MV-4-11 (cell line): ENCODE data around the gene ZNF687.

Experiments
- DNase-seq: peaks from one replicate; lab custom pipeline; 2025; lab: John Stamatoyannopoulos, UW

The ZNF687 gene

DNA sequence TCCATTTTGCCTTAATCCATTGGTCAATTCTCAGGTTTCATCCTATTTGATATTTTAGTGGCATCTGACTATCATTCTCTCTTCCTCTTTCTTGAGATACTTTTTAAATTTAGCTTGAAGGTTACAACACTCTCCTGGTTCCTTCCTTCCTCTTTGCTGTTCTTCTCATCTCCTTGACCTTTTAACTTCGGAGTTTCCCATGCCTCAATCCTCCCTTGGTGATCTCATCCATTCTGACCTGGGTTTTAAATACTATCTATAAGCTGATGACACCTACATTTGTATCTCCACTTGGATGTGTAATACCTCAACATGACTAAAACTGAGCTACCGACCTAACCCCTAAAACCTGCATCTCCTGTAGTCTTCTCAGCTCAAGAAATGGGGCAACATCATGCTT is 4.8 kb upstream of the ZNF687 start:
- peak; percentile 96 for DNase-seq

DNA sequence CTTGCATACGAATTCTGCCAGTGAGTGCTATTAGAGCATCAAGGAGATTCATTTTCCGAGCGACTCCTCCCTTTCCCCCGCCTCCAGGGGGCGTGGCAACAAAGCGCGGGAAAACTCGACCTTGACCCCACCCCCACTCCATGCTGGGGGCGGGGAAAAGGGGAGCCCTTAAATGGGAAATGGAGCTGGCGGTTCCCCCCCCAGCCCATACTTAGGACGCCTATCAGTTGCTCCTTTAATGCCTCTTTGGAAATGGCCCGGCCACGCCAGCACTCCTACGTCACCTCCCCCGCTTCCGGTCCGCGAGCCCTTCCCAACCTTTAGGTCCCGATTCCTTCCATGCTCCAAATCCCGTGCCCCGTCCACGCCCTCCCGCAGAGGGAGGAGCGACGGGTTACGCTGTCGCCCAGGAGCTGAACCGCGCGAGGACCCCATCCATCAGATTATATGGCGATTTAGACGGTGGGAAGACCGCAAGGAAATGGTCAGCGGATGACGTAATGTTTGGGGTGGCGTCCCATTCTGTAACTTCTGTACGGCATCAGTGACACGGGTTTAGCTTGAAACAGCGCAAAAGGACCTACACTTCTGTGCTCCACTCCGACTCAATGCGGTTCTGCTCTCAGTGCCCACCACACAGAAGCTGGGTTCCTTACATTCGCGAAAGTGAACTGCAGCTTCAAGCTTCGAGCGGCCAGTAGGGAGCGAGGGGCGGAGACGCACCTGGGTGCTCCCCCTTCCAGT is 702 bp upstream of the ZNF687 start:
- DNase-seq: peak; percentile 98

DNA sequence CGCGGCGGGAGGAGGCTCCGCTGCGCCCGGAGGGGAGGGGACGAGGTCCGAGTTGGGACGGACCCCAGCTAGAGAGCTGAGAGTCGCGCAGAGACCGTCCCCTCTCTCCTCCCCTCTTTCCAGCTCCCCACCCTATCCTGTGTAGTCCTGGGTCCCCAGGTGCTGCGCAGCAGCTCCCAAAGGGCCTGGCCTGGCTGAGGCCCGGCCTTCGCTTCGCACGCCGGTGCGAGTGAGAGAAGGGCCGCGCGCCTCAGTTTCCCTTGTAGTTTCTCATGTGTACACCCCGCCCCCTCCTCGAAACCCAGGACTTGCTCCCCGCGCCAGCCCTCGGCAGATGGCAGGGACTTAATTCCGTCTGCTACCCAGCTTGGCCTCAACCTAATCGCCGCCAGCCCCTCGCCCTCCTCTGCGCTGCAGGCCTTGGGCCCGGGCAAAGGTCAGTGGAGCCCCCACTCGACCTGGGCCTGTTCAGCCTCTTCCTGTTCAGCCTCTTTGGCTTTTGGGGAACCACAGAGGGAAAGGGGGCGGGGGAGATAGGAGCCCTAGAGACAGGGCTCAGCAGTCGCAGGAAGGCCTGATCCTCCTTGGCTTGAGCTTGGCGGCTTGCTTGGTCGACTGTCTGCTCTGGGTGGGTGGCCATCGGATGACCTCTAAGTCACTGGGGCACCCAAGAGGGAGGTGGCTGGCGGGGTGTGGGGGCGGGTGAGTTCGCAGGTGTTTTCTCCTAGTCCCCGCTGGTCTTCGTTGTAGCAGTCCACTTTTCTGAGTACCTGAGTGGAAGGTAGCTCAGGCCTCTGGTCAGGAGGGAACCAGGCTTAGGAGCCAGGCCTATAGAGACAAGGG is 1.0 kb downstream of the ZNF687 start:
- peak; percentile 36 for DNase-seq

DNA sequence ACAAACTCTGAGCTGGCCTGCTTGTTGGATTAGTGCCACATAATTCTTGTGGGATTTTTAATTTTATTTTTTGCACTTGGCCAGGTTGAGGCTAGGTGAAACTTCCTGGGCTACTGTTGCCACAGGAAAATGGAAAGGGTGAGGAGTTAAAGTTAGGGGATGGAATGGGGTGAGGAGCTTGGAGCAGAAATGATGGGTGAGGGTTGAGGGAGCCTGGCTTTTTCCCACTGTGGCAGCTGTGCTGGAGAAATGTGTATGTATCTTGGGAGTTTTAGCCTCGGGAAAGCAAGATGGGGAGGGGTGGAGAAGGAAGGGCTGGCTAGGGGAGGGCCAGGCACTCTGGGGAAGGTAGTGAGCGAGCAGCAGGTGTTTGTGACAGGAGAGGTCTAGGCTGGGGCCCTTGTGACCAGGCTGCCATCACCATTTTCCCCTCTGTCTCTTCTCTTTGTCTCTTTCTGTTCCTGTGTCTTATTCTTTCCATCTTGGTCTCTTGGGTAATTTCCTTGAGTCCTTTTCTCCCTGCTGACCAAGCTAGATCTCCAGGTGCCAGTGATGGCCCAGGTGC is 2.0 kb downstream of the ZNF687 start:
- no peak for DNase-seq

DNA sequence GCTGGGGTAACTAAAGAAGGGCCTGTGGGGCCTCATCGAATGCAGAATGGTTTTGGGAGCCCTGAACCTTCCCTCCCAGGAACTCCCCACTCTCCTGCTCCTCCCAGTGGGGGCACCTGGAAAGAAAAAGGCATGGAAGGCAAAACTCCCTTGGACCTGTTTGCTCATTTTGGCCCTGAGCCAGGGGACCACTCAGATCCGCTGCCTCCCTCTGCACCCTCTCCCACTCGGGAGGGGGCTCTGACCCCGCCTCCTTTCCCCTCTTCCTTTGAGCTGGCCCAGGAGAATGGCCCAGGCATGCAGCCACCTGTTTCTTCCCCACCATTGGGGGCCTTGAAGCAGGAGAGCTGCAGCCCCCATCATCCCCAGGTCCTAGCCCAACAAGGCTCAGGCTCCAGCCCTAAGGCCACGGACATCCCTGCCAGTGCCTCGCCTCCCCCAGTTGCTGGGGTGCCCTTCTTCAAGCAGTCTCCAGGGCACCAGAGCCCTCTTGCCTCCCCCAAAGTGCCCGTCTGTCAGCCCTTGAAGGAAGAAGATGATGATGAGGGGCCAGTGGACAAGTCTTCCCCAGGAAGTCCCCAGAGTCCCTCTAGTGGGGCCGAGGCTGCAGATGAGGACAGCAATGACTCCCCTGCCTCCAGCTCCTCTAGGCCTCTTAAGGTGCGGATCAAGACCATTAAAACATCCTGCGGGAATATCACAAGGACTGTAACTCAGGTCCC is 4.7 kb downstream of the ZNF687 start:
- DNase-seq: no peak

DNA sequence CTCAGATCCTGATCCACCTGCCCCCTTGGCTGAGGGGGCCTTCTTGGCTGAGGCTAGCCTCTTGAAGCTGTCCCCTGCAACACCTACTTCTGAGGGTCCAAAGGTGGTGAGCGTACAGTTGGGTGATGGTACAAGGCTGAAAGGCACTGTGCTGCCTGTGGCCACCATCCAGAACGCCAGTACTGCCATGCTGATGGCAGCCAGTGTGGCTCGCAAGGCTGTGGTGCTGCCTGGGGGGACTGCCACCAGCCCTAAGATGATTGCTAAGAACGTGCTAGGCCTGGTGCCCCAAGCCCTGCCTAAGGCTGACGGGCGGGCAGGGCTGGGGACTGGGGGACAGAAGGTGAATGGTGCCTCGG is 5.2 kb downstream of the ZNF687 start:
- no peak for DNase-seq

DNA sequence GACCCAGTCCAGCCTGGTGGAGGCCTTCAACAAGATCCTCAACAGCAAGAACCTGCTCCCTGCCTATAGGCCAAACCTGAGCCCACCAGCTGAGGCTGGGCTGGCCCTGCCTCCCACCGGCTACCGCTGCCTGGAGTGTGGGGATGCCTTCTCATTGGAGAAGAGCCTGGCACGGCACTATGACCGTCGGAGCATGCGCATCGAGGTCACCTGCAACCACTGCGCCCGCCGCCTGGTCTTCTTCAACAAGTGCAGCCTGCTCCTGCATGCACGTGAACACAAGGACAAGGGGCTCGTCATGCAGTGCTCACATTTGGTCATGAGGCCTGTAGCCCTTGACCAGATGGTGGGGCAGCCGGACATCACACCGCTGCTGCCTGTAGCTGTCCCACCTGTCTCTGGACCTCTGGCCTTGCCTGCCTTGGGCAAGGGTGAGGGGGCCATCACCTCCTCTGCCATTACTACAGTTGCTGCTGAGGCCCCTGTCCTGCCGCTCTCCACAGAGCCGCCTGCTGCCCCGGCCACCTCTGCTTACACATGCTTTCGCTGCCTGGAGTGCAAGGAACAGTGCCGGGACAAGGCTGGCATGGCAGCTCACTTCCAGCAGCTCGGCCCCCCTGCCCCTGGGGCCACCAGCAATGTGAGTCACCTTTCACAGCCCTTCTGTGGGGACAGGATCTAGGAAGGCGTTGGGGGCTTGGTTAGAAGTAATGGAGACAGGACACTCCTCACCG is 5.8 kb downstream of the ZNF687 start:
- DNase-seq: no peak

DNA sequence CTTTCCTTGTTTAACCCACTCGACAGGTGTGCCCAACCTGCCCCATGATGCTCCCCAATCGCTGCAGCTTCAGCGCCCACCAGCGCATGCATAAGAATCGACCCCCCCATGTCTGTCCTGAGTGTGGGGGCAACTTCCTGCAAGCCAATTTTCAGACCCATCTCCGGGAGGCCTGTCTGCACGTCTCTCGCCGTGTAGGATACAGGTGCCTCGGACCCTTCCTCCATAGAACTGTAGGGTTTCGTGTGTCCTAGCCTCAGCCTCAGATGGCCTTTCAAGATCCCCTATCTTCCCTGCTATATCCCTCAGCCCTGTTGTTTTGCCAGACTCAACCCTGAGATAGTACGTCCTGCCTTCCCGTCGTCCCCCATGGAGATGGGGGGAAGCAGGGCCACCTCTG is 6.4 kb downstream of the ZNF687 start:
- DNase-seq: no peak

DNA sequence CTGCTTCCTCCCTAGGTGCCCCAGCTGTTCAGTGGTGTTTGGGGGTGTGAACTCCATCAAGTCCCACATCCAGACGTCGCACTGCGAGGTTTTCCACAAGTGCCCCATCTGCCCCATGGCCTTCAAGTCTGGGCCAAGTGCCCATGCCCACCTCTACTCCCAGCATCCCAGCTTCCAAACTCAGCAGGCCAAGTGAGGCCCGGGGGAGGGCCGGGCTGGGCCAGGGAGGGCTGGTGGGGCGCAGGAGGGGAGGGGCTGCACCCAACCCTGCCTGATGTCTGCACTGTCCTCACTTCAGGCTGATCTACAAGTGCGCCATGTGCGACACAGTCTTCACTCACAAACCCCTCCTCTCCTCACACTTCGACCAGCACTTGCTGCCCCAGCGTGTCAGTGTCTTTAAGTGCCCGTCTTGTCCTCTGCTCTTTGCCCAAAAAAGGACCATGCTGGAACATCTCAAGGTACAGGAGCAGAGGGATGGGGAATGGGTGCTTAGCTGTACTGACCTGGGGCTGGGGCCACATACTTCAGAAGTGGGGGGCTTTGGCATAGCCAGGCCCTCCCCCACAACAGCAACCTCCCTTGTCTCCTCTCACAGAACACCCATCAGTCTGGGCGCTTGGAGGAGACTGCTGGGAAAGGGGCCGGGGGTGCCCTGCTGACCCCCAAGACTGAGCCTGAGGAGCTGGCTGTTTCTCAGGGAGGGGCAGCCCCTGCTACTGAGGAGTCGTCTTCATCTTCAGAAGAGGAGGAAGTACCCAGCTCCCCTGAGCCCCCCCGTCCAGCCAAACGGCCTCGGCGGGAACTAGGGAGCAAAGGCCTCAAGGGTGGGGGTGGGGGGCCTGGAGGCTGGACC is 7.2 kb downstream of the ZNF687 start:
- DNase-seq: no peak

DNA sequence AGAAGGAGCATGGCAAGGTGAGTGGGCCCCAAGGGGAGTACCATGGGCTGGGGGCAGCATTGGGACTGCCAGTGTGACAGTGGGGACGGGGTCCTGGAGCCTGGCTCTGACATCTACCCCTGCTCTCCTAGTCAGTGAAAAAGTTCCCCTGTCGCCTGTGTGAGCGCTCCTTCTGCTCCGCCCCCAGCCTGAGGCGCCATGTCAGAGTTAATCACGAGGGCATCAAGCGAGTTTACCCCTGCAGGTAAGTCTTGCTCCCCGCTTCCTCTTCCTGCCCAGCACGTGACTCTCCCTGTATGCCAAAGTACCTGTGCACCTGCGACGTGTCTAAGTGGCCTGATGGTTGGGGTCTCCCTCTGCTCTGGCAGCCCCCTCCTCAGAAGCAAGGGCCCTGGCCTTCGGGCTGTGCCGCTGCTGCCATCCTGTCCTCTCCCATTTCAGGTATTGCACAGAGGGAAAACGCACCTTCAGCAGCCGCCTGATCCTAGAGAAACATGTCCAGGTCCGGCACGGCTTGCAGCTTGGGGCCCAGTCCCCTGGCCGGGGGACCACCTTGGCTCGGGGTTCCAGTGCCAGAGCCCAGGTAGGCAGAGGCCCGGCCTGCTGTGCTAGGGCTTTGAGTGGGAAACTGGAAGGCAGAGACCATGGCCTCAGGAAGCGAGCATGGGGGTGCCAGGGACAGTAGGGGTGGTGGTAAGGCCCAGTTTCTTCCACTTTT is 8.1 kb downstream of the ZNF687 start:
- no peak for DNase-seq

DNA sequence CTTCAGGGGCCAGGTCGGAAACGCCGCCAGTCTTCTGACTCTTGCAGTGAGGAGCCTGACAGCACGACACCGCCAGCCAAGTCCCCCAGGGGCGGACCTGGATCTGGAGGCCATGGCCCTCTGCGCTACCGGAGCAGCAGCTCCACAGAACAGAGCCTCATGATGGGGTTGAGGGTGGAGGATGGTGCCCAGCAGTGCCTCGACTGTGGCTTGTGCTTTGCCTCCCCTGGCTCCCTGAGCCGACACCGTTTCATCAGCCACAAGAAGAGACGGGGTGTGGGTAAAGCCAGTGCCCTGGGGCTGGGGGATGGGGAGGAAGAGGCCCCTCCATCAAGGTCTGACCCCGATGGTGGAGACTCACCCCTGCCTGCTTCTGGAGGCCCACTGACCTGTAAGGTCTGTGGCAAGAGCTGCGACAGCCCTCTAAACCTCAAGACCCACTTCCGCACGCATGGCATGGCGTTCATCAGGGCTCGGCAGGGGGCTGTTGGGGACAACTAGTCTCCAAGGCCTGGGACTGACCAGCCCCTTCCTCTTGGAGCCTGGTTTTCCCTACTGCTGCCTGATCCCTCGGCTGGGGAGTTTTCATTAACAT is 8.7 kb downstream of the ZNF687 start:
- DNase-seq: no peak

DNA sequence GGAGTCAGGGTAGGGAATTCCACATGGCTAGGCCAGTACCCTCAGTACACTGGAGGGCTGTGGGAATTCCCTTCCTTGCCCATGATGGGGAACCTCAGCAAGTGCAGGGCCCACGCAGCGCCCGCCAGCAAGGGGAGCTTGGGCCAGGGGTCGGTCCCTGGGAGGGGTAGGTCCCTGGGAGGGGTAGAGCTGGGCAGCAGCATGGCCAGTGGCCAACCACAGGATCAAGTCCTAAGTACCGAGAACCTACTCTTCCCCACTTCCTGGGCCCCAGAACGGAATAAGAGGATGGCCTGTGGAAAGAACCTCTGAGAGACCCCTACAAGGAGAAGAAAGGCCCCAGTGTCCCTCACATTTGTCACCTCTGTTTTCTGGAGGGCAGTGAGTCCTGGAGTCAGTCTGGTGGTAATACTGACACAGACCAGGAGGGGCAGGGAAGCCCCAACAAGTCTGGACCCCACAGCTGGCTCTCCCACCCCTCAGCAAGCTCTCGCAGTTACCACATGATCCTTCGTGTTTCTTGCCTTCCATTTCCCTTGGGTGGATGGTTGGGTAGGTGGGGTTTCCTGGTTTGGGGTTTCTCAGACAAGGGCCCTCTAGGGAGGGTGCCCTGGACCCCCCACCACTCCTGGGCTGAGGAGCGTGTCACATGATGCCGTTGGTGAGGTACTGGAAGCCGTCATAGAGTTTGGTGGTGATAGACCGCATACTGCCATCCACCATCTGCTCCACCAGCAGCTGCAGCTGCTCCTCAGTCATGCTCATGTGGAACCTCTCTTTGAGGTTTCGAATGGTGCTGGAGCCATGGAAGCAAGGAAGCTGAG is 10.3 kb downstream of the ZNF687 start:
- DNase-seq: no peak

DNA sequence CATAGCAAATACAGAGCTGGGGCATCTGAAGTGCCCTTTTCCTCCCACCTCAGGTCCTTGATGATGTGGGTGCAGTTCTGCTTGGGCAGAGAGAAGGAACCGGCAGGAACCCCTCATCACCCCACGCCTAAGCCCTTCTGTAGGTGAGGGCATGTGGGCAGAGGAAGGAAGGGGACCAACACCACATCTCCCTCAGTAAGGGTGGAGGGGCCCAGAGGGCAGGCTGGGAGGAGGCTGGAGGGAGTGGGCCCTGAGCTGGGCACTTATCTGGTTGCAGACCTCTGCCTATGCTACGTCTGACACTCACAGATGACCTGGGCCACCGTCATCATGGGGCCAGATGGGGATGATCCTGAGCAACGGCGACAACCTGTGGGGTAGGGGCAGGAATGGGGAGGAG is 11.0 kb downstream of the ZNF687 start:
- DNase-seq: no peak

DNA sequence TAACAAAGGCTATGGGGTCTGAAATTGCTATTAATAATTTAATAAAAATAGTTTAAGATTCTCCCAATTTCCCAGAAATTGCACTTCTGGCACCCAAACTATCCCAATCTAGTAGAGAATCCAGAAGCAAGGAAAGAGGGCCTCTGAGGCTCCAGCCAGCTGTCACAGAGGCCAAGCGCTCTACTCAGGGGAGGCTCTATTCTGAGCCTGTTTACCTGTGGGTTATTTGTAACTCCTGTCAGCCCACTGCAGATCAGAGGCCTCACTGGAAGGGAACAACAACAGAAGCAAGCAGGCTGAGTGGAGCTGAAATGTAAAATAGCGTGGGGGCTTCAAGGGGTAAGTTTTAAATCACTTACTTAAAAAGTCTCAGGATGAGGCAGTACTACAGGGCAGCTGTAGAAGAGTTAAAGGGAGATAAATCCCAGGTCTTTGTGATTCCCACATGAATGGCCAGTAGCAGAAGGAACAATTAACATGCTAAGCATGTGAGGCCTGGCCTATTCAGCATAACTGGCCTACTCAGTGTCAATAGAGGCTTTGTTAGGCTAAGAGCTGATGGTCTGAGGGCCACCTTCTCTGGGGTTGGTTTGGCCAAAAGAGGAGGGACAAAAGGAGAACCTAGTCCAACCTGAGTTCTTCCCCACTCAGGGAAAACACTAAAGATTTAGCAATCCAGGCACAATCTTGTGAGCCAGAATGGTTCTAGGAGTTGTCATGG is 12.8 kb downstream of the ZNF687 start:
- no peak for DNase-seq

DNA sequence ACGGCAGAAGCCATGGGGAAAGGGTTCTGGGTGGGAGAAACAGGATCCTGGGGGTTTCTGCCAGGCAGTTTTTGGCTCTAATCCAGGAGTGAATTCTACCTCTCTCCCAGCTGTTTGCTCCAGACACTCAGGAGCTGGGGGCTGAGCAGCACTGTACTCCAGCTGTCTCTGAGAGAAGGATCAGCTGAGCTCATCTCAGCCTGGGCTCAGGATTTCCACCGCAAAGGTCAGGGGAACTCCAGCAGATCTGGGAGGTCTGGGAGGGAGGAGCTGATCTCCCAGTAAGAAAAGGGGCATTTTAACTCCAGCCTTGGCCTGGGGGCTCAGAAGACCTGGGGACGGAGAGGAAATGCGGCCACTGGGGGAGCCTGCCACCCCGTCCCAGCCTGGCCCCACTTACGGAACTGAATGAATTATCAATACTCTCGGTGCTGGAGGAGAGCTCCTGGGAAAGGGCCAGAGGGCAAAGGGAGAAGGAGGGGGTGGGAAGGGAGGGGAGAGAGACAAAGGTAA is 27.8 kb downstream of the ZNF687 start:
- DNase-seq: no peak

DNA sequence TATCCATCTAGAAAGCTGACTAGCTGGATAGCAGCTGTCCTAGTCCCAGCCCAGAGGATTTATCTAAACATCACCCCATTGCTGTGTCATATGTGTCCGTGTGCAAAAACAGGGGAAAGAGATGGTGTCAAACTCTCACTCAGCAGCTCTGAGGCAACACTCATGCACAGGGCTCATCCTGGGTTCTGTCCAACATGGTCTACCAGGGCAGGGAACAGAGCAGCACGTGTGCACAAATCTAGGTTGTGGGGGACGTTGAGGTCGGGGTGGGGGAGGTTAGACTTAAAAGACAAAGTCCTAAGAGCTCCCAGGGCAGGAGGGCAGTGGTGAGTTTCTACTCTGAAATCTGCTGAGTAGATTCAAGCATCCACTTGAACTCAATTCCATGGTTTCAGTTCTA is 28.9 kb downstream of the ZNF687 start:
- no peak for DNase-seq

DNA sequence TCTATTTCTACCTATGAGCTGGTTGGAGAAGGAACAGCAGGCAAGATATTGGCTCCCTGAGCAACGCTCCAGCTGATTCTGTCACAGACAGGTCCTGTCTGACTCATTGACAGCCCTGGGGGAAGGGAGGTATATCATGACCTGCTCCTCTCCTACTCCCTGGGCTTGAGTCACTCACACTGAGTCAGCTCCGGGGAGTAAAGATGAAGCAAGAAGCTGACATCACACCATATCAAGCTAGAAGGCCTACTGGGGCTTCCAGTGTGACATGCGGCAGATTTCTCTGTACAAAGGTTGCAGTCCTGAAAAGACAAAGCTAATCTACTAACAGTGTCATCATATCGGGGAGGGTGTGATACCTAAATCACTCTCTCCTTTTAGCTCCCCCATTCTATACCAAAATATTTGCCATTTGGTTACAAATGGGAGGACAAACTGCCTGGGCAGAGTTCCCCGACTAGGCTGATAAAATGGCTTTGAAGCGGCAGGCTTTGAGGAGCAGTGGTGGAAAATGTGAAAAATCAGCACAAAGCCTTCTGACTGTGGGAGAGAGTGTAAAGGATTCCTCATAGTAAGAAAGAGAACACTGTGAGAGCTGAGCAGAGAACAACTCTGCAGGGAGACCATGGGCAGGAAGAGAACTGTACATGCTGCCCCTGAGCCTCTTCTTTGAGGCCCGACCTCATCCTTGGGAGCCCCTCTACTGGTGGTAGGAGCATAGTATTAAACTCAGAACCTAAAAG is 29.7 kb downstream of the ZNF687 start:
- peak; percentile 97 for DNase-seq
